ENCODE results near the gene ABCA5.

The ABCA5 gene

DNA sequence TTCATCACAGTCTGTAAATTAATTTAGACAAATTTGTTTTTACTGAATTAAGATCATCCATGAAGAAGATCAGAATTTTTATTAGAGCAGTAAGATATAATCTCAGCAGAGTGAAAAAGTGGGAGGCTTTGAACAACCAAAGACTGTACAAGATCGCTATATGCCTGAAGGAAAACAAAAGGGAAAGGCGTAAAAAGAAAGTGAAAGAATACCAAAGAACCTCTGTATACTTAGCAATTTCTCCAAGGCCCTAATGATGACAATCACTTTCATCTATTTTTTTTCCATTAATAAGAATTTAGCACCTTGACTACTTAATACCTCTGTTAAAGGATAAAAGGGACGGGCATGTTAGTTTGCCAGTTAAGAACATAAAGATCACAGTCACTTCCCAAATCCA, 59.7 kb downstream of the ABCA5 start:
- DNase-seq (ENCODE audit: low read depth): no peak

DNA sequence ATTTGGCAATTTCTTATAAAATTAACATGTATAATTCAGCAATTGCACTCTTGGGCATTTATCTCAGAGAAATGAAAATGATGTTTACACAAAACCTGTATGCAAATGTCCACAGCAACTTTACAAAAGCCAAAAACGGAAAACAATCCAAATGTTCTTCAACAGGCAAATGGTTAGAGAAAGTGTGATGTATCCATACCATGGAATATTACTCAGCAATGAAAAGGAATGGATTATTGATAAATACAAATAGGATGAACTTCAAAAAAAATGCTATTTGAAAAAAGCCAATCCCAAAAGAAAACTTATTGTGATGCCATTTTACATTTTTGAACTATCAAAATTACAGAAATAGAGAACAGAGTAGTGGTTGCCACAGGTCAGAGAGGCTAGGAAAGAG, 61.1 kb downstream of the ABCA5 start:
- DNase-seq (ENCODE audit: low read depth): no peak

GRCh38 chr17:69254187-69254586, 72.7 kb downstream of the ABCA5 start:
- DNase-seq (ENCODE audit: low read depth): no peak

GRCh38 chr17:69250641-69251040, 76.3 kb downstream of the ABCA5 start:
- DNase-seq (ENCODE audit: low read depth): no peak

DNA sequence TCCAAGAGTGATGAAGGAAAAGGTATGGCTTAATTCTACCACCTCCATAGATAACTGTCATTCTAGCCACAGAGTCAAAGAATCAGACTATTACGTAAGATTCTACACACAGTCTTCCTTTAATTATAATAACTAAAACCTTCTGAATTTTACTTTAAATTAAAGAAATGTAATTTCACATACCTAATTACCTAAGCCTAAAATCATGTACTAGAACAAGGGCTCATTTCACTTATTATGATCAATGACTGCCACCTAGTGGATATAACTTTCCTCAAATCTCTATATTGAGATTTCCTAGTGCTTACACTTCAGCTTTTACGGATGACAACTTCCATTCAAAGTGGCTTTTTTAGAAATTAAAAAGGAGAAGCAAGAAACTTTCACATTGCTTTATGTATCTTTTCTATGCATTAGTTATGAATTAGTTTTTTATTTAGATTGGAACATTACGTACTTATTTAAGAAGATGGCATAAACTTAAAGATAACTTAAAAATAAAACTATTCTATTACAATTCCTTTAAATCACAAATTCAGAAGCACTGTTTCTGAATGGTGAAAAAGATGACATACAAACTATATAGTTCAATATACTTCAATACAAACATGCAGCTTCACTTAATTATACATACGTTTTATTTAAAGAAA, 80.1 kb downstream of the ABCA5 start:
- DNase-seq (ENCODE audit: low read depth): peak; percentile 45

DNA sequence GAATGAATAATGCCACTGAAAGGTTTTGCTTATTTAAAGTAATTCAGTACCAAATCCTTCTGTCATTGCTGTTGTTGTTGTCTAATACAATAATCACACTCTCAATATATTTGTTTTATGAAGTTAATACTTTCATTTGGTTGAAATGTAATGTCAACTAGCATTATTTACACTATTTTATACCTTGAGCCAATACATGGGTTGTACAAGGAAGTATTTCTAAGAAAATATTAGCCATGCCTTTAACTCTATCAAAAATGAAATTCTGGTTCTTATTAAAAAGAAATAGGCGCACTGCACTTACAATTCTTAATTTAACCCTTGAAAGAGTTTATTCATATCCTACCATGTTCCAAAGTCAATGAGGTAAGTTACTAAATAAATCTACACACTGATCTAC, 80.7 kb downstream of the ABCA5 start:
- DNase-seq (ENCODE audit: low read depth): no peak

DNA sequence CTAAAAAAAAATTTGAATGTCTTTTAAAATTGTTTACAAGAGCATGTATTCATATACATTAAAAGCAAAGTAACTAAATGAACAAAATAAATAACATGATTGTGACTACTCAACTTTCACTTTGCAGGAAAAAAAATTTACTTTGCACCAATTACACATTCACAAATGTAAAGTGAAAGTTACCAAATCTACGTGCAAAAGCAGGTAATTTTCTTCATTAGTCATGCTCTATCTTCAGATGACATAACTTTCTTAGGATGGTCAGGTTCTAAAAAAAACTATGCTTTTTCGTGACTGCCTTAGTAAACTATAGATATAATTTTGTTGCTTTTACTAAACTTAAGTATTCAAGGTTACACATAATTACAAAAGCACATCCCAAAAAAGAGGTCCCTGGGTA, 81.3 kb downstream of the ABCA5 start:
- DNase-seq (ENCODE audit: low read depth): no peak

GRCh38 chr17:69239611-69240600, 87.0 kb downstream of the ABCA5 start:
- no peak for DNase-seq (ENCODE audit: low read depth)

GRCh38 chr17:69236946-69237345, 90.0 kb downstream of the ABCA5 start:
- DNase-seq (ENCODE audit: low read depth): no peak

DNA sequence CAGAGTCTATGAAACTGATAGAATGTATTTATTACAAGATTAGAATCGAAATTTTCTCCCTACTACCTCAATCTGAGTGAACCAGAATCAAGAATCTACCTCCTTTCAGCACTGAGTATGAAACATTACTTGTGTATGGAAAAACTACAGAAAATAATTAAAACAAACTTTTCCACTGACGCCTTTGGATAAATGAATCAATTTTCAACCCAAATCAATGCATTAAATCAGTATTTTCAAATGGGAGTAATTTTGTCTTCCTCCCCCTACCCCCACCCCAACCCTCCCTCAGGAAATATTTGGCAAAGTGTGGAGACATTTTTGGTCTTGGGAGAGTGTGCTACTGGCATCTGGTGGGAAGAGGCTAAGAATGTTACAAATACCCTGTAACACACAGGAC, 90.5 kb downstream of the ABCA5 start:
- DNase-seq (ENCODE audit: low read depth): no peak

DNA sequence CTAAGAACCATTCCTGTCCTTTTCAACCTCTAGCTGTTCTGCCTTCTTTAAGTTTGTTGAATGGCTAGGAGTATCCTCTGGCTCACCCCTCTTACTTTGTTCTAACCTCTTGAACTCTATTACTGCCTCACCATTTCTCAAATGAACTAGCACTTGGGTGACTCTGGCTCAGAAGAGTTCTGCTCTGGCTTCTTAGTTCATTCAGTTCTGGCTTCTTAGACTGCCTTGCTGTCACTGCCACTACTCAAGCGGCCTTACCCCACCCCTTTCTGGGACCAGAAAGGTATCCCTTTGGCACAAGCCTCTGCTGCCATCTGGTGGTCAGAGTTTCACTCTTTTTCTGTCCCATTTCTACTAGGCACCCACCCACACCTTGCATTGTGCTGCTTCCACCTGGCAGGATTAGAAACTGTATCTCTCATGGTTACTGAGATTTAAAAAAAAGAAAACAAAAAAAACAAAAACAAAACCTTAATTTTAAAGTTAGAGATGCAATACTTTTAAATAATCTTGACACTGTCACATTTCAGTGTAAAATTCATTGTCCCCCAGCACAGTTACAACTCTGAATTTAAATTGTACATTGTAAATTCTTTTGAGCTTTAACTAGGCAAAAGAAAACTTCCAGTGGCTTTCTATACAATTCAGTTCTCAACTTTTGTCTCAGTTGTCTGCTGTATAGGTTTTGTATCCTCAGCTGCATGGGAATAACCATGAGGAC, 91.4 kb downstream of the ABCA5 start:
- peak; percentile 77 for DNase-seq (ENCODE audit: low read depth)

GRCh38 chr17:69232650-69233049, 94.3 kb downstream of the ABCA5 start:
- no peak for DNase-seq (ENCODE audit: low read depth)

DNA sequence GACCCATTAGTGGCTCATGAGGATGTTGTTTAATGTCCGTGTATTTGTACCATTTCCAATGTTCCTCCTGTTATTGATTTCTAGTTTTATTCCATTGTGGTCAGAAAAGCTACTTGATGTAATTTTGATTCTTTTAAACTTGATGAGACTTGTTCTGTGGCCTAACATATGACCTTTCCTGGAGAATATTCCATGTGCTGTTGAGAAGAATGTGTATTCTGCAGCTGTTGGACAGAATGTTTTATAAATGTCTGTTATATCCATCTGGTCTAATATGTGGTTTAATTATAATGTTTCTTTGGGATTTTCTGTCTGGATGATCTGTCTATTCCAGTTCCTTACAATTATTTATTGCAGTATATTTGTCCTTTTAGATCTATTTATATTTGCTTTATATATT, 95.4 kb downstream of the ABCA5 start:
- no peak for DNase-seq (ENCODE audit: low read depth)

- DNase-seq (ENCODE audit: low read depth): no peak
Observed at GRCh38 chr17:69230939-69231338, 96.0 kb downstream of the ABCA5 start.

- DNase-seq (ENCODE audit: low read depth): no peak
Observed at GRCh38 chr17:69228576-69228975, 98.4 kb downstream of the ABCA5 start, which contains the start of gene ABCA10. Gene ABCA10 (minus strand): TSS chr17:69228824. CDS start chr17:69225358, 3,466 bp downstream.

DNA sequence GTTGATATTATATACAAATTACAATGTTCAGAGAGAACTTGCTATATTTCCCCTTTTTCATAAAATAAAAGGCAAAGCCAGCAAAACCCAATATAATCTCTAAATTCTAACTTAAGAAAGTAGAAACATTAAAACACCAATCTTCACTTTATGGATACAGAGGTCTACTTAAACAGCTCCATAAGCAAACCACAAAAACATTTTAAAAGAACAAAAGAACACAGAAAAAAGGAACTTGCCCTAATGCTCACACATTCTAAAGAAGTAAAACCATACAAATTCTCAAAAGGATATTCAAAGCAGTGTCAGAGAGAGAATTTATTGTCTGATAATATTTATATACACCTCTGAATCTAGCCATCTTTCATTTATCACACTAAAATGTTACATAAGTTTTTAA, 98.9 kb downstream of the ABCA5 start:
- no peak for DNase-seq (ENCODE audit: low read depth)

DNA sequence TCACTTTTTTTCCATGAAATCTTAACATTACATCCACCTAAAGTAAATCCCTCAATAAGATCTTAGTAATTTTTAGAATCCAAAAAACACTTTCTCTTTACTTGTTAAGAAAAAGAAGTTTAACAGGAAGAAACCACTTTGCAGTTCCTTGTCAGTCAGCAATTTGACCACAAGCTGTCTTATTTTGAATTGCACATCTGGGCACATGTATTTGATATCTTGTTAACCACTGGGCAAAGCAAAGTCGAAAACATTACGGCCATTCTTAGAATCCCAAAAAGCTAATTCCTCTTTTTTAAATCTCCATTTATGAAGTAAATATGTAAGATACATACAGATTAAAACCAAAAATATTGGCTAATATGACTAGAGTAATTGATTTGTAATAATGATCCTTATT, 99.4 kb downstream of the ABCA5 start:
- no peak for DNase-seq (ENCODE audit: low read depth)

DNA sequence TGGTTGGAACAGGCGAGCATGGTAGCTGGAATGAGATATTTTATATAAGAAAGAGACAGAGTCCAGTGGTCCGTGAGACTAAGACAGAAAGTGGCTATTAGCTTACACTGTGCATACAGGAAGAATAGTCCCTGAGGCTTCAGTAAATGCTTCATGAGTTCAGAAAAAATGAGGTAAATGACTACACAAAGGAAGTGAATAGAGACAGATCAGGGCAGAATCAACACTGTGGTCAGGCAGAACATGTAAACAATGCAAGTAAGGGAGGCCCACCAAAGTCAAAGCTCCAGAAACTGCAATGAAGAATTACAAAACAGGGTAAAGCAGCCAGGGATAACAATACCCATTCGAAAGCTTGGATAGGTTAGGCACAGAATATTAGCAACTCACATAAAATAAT, 103.1 kb downstream of the ABCA5 start:
- no peak for DNase-seq (ENCODE audit: low read depth)

DNA sequence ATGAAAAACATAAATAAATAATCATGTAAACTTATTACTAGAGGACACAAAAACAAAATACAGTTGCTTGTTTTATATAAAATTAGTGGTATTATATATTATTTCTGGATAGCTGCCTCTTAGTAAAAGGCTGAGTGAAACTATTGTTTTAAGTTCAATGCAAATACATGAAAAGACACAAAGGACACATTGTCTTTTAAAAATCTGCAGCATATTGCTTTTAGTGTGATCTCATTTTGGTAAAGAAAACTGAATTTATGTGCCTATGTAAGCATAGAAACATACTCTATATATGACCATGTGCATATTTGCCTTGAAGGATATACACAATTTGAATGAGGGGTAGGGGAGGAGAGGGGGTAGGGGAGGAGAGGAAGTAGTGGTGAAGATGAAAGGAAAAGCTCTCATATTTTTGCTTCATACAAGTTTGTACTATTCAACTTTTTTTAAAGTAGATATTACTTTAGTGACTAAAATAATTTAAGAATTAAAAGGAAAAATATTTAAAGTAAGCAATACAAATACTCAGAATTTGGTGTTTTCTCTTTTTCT, 104.2 kb downstream of the ABCA5 start:
- no peak for DNase-seq (ENCODE audit: low read depth)

GRCh38 chr17:69220098-69220497, 106.8 kb downstream of the ABCA5 start:
- DNase-seq (ENCODE audit: low read depth): no peak

- DNase-seq (ENCODE audit: low read depth): no peak
Observed at GRCh38 chr17:69218986-69219385, 107.9 kb downstream of the ABCA5 start.

GRCh38 chr17:69213059-69213813, 113.7 kb downstream of the ABCA5 start:
- DNase-seq (ENCODE audit: low read depth): no peak

All from stromal cell of bone marrow (primary cell).